Endometrial microvascular endothelial cells (primary cell): ENCODE results near the gene RPLP1. TPM values are rescaled to one million over a fixed set of nuclear protein-coding genes. Genes with fewer than 3 reads are reported as not detected.

ENCODE experiments used
- in situ Hi-C: cut with HindIII; loops from 2 replicates; pipeline ENCODE4 v1.10.0; 2017; ENCODE audit warnings: low sequenced_read_pairs, low pct_unique_long_range_greater_than_20kb; ENCODE audit errors: inconsistent ontology term
- total RNA-seq: library from RNA; depleted of rRNA; stranded (reverse); fragments of >200 nt; gene quantifications from one replicate; pipeline ENCODE4 v1.2.3, GENCODE V29; 2015; ENCODE audit errors: inconsistent ontology term

The RPLP1 gene
- total RNA-seq, 1 donor from 2014 or later, result 438 TPM

- in situ Hi-C loops, result no loop called here
Measured at GRCh38 chr15:69463182-69463756, 10.7 kb downstream of the RPLP1 start.

GRCh38 chr15:69465253-69465652 is 12.6 kb downstream of the RPLP1 start:
- in situ Hi-C loops, result no loop called here

- in situ Hi-C loops, result no loop called here
Measured at GRCh38 chr15:69466733-69467132, 14.1 kb downstream of the RPLP1 start.

GRCh38 chr15:69467636-69468035 is 15.0 kb downstream of the RPLP1 start:
- in situ Hi-C loops, result no loop called here

- in situ Hi-C loops, result no loop called here
Measured at GRCh38 chr15:69468241-69469121, 15.9 kb downstream of the RPLP1 start.

- in situ Hi-C loops, result no loop called here
Measured at GRCh38 chr15:69469467-69470201, 17.0 kb downstream of the RPLP1 start.

- in situ Hi-C loops, result no loop called here
Measured at GRCh38 chr15:69472046-69472445, 19.4 kb downstream of the RPLP1 start.

- in situ Hi-C loops, result no loop called here
Measured at GRCh38 chr15:69472562-69472961, 19.9 kb downstream of the RPLP1 start.

GRCh38 chr15:69474291-69474690 is 21.7 kb downstream of the RPLP1 start:
- in situ Hi-C loops, result no loop called here

GRCh38 chr15:69474846-69475455 is 22.3 kb downstream of the RPLP1 start:
- in situ Hi-C loops, result no loop called here

GRCh38 chr15:69475769-69476358 is 23.2 kb downstream of the RPLP1 start:
- in situ Hi-C loops, result no loop called here

- in situ Hi-C loops, result no loop called here
Measured at GRCh38 chr15:69476704-69477473, 24.3 kb downstream of the RPLP1 start.

GRCh38 chr15:69478259-69478781 is 25.7 kb downstream of the RPLP1 start:
- in situ Hi-C loops, result no loop called here

GRCh38 chr15:69479081-69479480 is 26.5 kb downstream of the RPLP1 start:
- in situ Hi-C loops, result no loop called here

- in situ Hi-C loops, result no loop called here
Measured at GRCh38 chr15:69479971-69480370, 27.4 kb downstream of the RPLP1 start.

GRCh38 chr15:69480932-69481331 is 28.3 kb downstream of the RPLP1 start:
- in situ Hi-C loops, result no loop called here

GRCh38 chr15:69482686-69483256 is 30.2 kb downstream of the RPLP1 start:
- in situ Hi-C loops, result no loop called here

- in situ Hi-C loops, result no loop called here
Measured at GRCh38 chr15:69484837-69485236, 32.2 kb downstream of the RPLP1 start.
